ENCODE data around the gene NEK1. TPM values are rescaled to one million over a fixed set of nuclear protein-coding genes. Genes with fewer than 3 reads are reported as not detected.

The NEK1 gene
- total RNA-seq (10 to 100 TPM in 7 of 9 donors, 1 to 10 TPM in 2; 6.6 to 23.0 (median 12.4) TPM), polyA plus RNA-seq (10 to 100 TPM in 1 of 3 donors, 1 to 10 TPM in 2; 4.2 to 14.3 (median 6.9) TPM)
- long read RNA-seq, donor 1, partial matches to known transcripts, result 169 of 174 reads
- long read RNA-seq, donor 1, other reads (novel, unspliced or antisense), result 5 of 174 reads
- long read RNA-seq, donor 2, result 0 reads
- long read RNA-seq, donor 3, result 0 reads
- long read RNA-seq, donor 4, partial matches to known transcripts, result 10 of 11 reads
- long read RNA-seq, donor 4, other reads (novel, unspliced or antisense), result 1 of 11 reads
- long read RNA-seq, donor 5, full-length matches to known transcripts, result 3 of 9 reads
- long read RNA-seq, donor 5, partial matches to known transcripts, result 1 of 9 reads
- long read RNA-seq, donor 5, other reads (novel, unspliced or antisense), result 5 of 9 reads
- long read RNA-seq, donor 6, partial matches to known transcripts, result 7 of 10 reads
- long read RNA-seq, donor 6, other reads (novel, unspliced or antisense), result 3 of 10 reads
- long read RNA-seq, donor 7, full-length matches to known transcripts, result 1 of 1 reads
- long read RNA-seq, donor 7, partial matches to known transcripts, result 0 of 1 reads
- long read RNA-seq, donor 7, other reads (novel, unspliced or antisense), result 0 of 1 reads
- long read RNA-seq, donor 8, result 0 reads
- long read RNA-seq, donor 9, result 0 reads
- long read RNA-seq, donor 10, result 0 reads

GRCh38 chr4:169611991-169612870 lies at the start of gene NEK1:
Gene NEK1, minus strand, starts transcription at chr4:169612583. Its CDS starts 9,953 bp downstream, at chr4:169602630.
- H3K4me3 ChIP-seq, result peak within 1 kb of the TSS; percentile 56 to 96 (median 72)
- H3K4me1 ChIP-seq (replicated peaks in 1 of 2), result peaks cover 0 to 26% of the 10 kb centered on the region in 2 donors
- no peaks in the 10 kb centered on the region for H3K36me3 ChIP-seq (replicated peaks in 1 of 2)
- DNase-seq, result peak; percentile 84 to 92 (median 89)
- 0 to 1% (median 0%) methylated on average over 41 to 61 of the region's 61 CpGs for WGBS, 4 donors
- intact Hi-C loops (cut with DNase I), result loop anchor here in 1 of 2 donors (10.0 kb wide), 1 partner anchor 433 kb away; no protein-coding TSS in a partner anchor
- H3K27ac ChIP-seq, result peak within 1 kb of the TSS; percentile 77 to 98 (median 96)
- no peaks in the 10 kb centered on the region for H3K9me3 ChIP-seq (replicated peaks in 1 of 3)
- peak in 1 of 6 experiments; percentile 6 for TF ChIP-seq CTCF (IDR thresholded peaks at IDR 0.05)
- TF ChIP-seq POLR2A (IDR thresholded peaks at IDR 0.05), result peak; percentile 86 to 89
- H3K27me3 ChIP-seq, result no peaks in the 10 kb centered on the region

- peaks cover 8 to 41% of the 10 kb centered on the region in 2 donors for H3K4me1 ChIP-seq (replicated peaks in 1 of 2)
- H3K4me3 ChIP-seq, result no peak overlapping the region
- TF ChIP-seq POLR2A (IDR thresholded peaks at IDR 0.05), result no peak
- intact Hi-C loops (cut with DNase I), result no loop called here
- H3K9me3 ChIP-seq (replicated peaks in 1 of 3), result no peaks in the 10 kb centered on the region
- no peaks in the 10 kb centered on the region for H3K36me3 ChIP-seq (replicated peaks in 1 of 2)
- H3K27me3 ChIP-seq, result no peaks in the 10 kb centered on the region
- no peak for DNase-seq
- H3K27ac ChIP-seq, result no peak overlapping the region
- WGBS, 4 donors, result 86 to 95% (median 93%) methylated on average over 1 of the region's 1 CpG
These were observed 49.4 kb upstream of the NEK1 start for GRCh38 chr4:169661761-169662160.

GRCh38 chr4:169660929-169661328 lies 48.5 kb upstream of the NEK1 start:
- 51 to 62% (median 54%) methylated on average over 3 of the region's 3 CpGs for WGBS, 4 donors
- no peak for TF ChIP-seq CTCF (IDR thresholded peaks at IDR 0.05)
- no peak for TF ChIP-seq POLR2A (IDR thresholded peaks at IDR 0.05)
- DNase-seq, result no peak
- no peaks in the 10 kb centered on the region for H3K36me3 ChIP-seq (replicated peaks in 1 of 2)
- H3K27me3 ChIP-seq, result no peaks in the 10 kb centered on the region
- intact Hi-C loops (cut with DNase I), result no loop called here
- peaks cover 8 to 41% of the 10 kb centered on the region in 2 donors for H3K4me1 ChIP-seq (replicated peaks in 1 of 2)
- peak overlapping the region in 1 of 4 donors; percentile 51 for H3K4me3 ChIP-seq
- peak overlapping the region in 2 of 5 donors; percentile 87 to 91 for H3K27ac ChIP-seq
- no peaks in the 10 kb centered on the region for H3K9me3 ChIP-seq (replicated peaks in 1 of 3)
